Inferior parietal cortex (tissue), 1 donor: Measurements from ENCODE around the gene ANKUB1.

Experiments
- DNase-seq: peaks from one replicate; pipeline ENCODE4 v3.0.0-alpha.2; 2016; ENCODE audit errors: extremely low spot score

ANKUB1 gene

GRCh38 chr3:149808209-149808829, 16.0 kb upstream of the ANKUB1 start:
- peak; percentile 91 for DNase-seq

GRCh38 chr3:149806171-149806778, 13.9 kb upstream of the ANKUB1 start:
- DNase-seq: no peak

GRCh38 chr3:149801639-149802038, 9.3 kb upstream of the ANKUB1 start:
- no peak for DNase-seq

- DNase-seq: no peak
Observed at GRCh38 chr3:149801195-149801594, 8.8 kb upstream of the ANKUB1 start.

GRCh38 chr3:149800693-149801092, 8.3 kb upstream of the ANKUB1 start:
- DNase-seq: no peak

- no peak for DNase-seq
Observed at GRCh38 chr3:149796026-149796425, 3.7 kb upstream of the ANKUB1 start.

- DNase-seq: no peak
Observed at GRCh38 chr3:149790698-149791097, 1.7 kb downstream of the ANKUB1 start.

- no peak for DNase-seq
Observed at GRCh38 chr3:149790268-149790667, 2.1 kb downstream of the ANKUB1 start.

GRCh38 chr3:149784064-149784704, 8.2 kb downstream of the ANKUB1 start:
- DNase-seq: no peak

GRCh38 chr3:149783576-149783975, 8.8 kb downstream of the ANKUB1 start:
- no peak for DNase-seq

GRCh38 chr3:149781741-149782140, 10.6 kb downstream of the ANKUB1 start:
- DNase-seq: no peak

- DNase-seq: no peak
Observed at GRCh38 chr3:149781211-149781610, 11.1 kb downstream of the ANKUB1 start.

GRCh38 chr3:149777414-149778214, 14.7 kb downstream of the ANKUB1 start:
- DNase-seq: no peak

GRCh38 chr3:149776170-149776569, 16.2 kb downstream of the ANKUB1 start:
- DNase-seq: no peak

- no peak for DNase-seq
Observed at GRCh38 chr3:149772861-149773260, 19.5 kb downstream of the ANKUB1 start.

GRCh38 chr3:149771652-149772271, 20.6 kb downstream of the ANKUB1 start:
- no peak for DNase-seq

- DNase-seq: no peak
Observed at GRCh38 chr3:149770246-149770645, 22.1 kb downstream of the ANKUB1 start.

- no peak for DNase-seq
Observed at GRCh38 chr3:149768704-149769103, 23.6 kb downstream of the ANKUB1 start.

- DNase-seq: peak; percentile 81
Observed at GRCh38 chr3:149767720-149768119, 24.6 kb downstream of the ANKUB1 start.

GRCh38 chr3:149765762-149766334, 26.5 kb downstream of the ANKUB1 start:
- DNase-seq: peak; percentile 85

GRCh38 chr3:149764302-149764701, 28.1 kb downstream of the ANKUB1 start:
- DNase-seq: no peak
